AG09319 (cell line): ENCODE results near the gene GNAQ.

Experiments used
- DNase-seq: peaks from one replicate; pipeline ENCODE4 v3.0.0-alpha.2; 2010; ENCODE audit warnings: low read depth; ENCODE audit errors: extremely low read depth
- TF ChIP-seq, protein P1 (sequence below): IDR thresholded peaks from 2 replicates; pipeline ENCODE4 v1.5.1; 2011; ENCODE audit warnings: low read depth, mild to moderate bottlenecking, inconsistent platforms, low read length, moderate library complexity

GNAQ gene

DNA sequence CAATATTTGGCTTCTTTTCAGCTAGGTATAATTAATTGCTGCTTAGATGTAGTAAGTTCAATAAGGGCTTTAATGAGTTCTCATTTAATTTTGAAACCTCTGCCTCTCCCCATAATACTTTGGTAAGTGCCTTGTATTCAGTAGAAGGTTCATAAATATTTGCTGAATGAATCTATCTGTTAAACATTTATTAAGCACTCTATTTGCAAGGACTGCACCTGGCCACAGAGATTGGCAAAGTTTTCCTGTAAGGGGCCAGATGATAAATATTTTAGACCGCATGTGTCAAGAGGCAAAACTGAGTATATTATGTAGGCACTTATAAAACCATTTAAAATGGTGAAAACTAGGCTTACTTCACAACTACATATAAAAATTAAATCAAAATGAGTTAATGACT, 364.5 kb downstream of the GNAQ start:
- DNase-seq: no peak
- TF ChIP-seq, protein P1, sequence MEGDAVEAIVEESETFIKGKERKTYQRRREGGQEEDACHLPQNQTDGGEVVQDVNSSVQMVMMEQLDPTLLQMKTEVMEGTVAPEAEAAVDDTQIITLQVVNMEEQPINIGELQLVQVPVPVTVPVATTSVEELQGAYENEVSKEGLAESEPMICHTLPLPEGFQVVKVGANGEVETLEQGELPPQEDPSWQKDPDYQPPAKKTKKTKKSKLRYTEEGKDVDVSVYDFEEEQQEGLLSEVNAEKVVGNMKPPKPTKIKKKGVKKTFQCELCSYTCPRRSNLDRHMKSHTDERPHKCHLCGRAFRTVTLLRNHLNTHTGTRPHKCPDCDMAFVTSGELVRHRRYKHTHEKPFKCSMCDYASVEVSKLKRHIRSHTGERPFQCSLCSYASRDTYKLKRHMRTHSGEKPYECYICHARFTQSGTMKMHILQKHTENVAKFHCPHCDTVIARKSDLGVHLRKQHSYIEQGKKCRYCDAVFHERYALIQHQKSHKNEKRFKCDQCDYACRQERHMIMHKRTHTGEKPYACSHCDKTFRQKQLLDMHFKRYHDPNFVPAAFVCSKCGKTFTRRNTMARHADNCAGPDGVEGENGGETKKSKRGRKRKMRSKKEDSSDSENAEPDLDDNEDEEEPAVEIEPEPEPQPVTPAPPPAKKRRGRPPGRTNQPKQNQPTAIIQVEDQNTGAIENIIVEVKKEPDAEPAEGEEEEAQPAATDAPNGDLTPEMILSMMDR: no peak
